K562 (cell line): ENCODE results near the gene MARCKSL1. TPM values are rescaled to one million over a fixed set of nuclear protein-coding genes. Genes with fewer than 3 reads are reported as not detected.
A peak's percentile ranks its signal among the peaks of the same experiment; 100 is the strongest.

Source experiments
- CBX3 ChIP-seq, 2 experiments: IDR thresholded peaks; 1 replicate in 1 of 2; 2 replicates in 1 of 2; pipeline ENCODE4 v1.6.1; 2012; ENCODE audit warnings: inconsistent platforms in 2 of 2, low read length in 2 of 2, borderline replicate concordance in 1 of 2, control low read depth in 1 of 2
- CTCF ChIP-seq, 3 experiments: IDR thresholded peaks in 2 of 3; conservative IDR thresholded peaks in 1 of 3; 2 replicates each; pipeline ENCODE4 v1.5.1; 2011 to 2012; ENCODE audit warnings: low read length in 3 of 3, mild to moderate bottlenecking in 3 of 3, control low read depth in 2 of 3, improper control_type of control experiment in 1 of 3, inconsistent platforms in 1 of 3, low read depth in 1 of 3, mixed read lengths in 1 of 3, moderate library complexity in 1 of 3; ENCODE audit not compliant: insufficient read depth in 2 of 3
- EP400 ChIP-seq: fragments of 450-650 bp; IDR thresholded peaks from 2 replicates; pipeline ENCODE4 v1.6.1; 2017; ENCODE audit warnings: antibody characterized with exemption, mild to moderate bottlenecking, moderate library complexity
- HIVEP1 ChIP-seq: fragments of 250-450 bp; sonication (Bioruptor Pico); IDR thresholded peaks from 2 replicates; pipeline ENCODE4 v1.4.0; 2020; ENCODE audit warnings: mild to moderate bottlenecking
- KLF10 ChIP-seq: fragments of 250-450 bp; sonication (Bioruptor Pico); IDR thresholded peaks from 2 replicates; pipeline ENCODE4 v1.6.1; 2021; ENCODE audit warnings: matching md5 sums
- RAD21 ChIP-seq, 2 experiments: fragments of 250-450 bp in 1 of 2; fragments of 450-650 bp in 1 of 2; sonication (Bioruptor Pico) in 1 of 2; formaldehyde crosslinking in 1 of 2; IDR thresholded peaks in 1 of 2; conservative IDR thresholded peaks in 1 of 2; 2 replicates each; pipeline versions ENCODE4 v1.4.0 to v1.8.0; 2020 to 2022; ENCODE audit warnings: mild to moderate bottlenecking in 2 of 2, moderate library complexity in 1 of 2
- SNAPC5 ChIP-seq: fragments of 250-450 bp; sonication (Bioruptor Pico); IDR thresholded peaks from 2 replicates; pipeline ENCODE4 v1.8.0; 2021; ENCODE audit warnings: moderate library complexity, mild to moderate bottlenecking, inconsistent platforms
- TBL1XR1 ChIP-seq, 2 experiments: IDR thresholded peaks; 2 replicates each; pipeline ENCODE4 v1.6.1; 2012; ENCODE audit warnings: improper control_type of control experiment in 2 of 2, low read length in 2 of 2, mild to moderate bottlenecking in 1 of 2
- ZNF41 ChIP-seq: fragments of 250-450 bp; sonication (Bioruptor Pico); conservative IDR thresholded peaks from 2 replicates; pipeline ENCODE4 v1.4.0; 2020; ENCODE audit warnings: mild to moderate bottlenecking
- ZNF77 ChIP-seq: fragments of 250-450 bp; sonication (Bioruptor Pico); IDR thresholded peaks from 2 replicates; pipeline ENCODE4 v1.5.0; 2020
- polyA plus RNA-seq, 8 experiments: library from polyadenylated mRNA; depleted of rRNA in 4 of 8; stranded (reverse) in 5 of 8; unstranded in 3 of 8; fragments of >200 nt; fragmentation: Nextera tagmentation in 2 of 8; fragmentation: Illumina TruSeq in 1 of 8; extraction: Ambion mirVana in 2 of 8; extraction: Trizol in 1 of 8; gene quantifications; 2 replicates each; pipeline versions ENCODE4 v1.2.1 to v1.2.3, GENCODE V29; 2011 to 2014; ENCODE audit warnings: inconsistent platforms in 1 of 8, missing spikeins in 1 of 8
- total RNA-seq, 7 experiments: library from RNA; depleted of rRNA in 6 of 7; stranded (reverse); fragments of >200 nt in 6 of 7; fragmentation: Illumina TruSeq in 2 of 7; extraction: Trizol in 2 of 7; gene quantifications; 2 replicates each; pipeline versions ENCODE4 v1.2.1 to v1.2.3, GENCODE V29; 2011 to 2021; ENCODE audit warnings: low replicate concordance in 1 of 7

MARCKSL1 gene
- total and polyA plus RNA-seq, 9 of the 15 experiments (the other 6 are each of a cell fraction or from before 2014, with no cell fraction given), result 14.7 to 325 (median 155) TPM

GRCh38 chr1:32372149-32372756 is 36.2 kb upstream of the MARCKSL1 start (continued):
- TF ChIP-seq SNAPC5 (no peak), EP400 (no peak), HIVEP1 (CRISPR knock-in tag) (no peak), RAD21 (CRISPR knock-in tag; conservative IDR thresholded peaks at IDR 0.05 in 1 of 2, IDR thresholded peaks at IDR 0.05 in 1 of 2) (peak in 1 of 2 experiments; percentile 30; a peak in 2 of 4 replicates), KLF10 (no peak), ZNF77 (CRISPR knock-in tag) (no peak), ZNF41 (no peak), CTCF (IDR thresholded peaks at IDR 0.05 in 2 of 3, conservative IDR thresholded peaks at IDR 0.05 in 1 of 3; ENCODE audit: insufficient read depth in 2 of 3, low read depth in 1 of 3, low read length in 3 of 3) (peak in 2 of 3 experiments; percentile 24 to 37; a peak in 3 of 6 replicates), CBX3 (IDR thresholded peaks at IDR 0.05; ENCODE audit: borderline replicate concordance in 1 of 2, low read length in 2 of 2) (no peak), TBL1XR1 (IDR thresholded peaks at IDR 0.05; ENCODE audit: low read length in 2 of 2) (no peak)
